Measurements from ENCODE around the gene GPRC6A.

Gene GPRC6A, protein sequence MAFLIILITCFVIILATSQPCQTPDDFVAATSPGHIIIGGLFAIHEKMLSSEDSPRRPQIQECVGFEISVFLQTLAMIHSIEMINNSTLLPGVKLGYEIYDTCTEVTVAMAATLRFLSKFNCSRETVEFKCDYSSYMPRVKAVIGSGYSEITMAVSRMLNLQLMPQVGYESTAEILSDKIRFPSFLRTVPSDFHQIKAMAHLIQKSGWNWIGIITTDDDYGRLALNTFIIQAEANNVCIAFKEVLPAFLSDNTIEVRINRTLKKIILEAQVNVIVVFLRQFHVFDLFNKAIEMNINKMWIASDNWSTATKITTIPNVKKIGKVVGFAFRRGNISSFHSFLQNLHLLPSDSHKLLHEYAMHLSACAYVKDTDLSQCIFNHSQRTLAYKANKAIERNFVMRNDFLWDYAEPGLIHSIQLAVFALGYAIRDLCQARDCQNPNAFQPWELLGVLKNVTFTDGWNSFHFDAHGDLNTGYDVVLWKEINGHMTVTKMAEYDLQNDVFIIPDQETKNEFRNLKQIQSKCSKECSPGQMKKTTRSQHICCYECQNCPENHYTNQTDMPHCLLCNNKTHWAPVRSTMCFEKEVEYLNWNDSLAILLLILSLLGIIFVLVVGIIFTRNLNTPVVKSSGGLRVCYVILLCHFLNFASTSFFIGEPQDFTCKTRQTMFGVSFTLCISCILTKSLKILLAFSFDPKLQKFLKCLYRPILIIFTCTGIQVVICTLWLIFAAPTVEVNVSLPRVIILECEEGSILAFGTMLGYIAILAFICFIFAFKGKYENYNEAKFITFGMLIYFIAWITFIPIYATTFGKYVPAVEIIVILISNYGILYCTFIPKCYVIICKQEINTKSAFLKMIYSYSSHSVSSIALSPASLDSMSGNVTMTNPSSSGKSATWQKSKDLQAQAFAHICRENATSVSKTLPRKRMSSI

DNA sequence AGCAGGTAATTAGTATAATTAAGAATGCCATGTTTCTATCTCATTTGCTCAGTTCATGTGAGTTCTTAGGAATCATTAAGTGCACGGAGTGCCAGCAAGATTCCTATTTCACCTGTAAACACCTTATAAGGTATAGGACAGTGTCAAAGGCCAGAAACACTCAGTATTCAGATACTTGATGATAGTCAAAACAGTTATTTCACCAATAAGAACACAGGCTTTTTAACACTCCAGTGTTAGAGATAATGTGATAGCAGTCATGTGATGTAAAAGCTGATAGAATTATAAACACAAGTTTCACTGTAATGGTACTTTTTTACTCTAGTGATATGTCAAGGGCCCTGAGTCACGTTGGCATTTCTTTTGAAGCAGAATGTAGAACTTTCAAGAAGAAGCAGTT is at the start of gene GPRC6A:
Gene GPRC6A (minus strand): TSS at position 101 of the 400 bp plus-strand sequence. CDS start 70 bp downstream, at position 31.
- H3K27me3 ChIP-seq (ENCODE audit: low read depth, low read length), result no peaks in the 10 kb centered on the region
- no peaks in the 10 kb centered on the region for H4K20me1 ChIP-seq (ENCODE audit: insufficient read depth, low read length)
- H3K9me3 ChIP-seq (ENCODE audit: insufficient read depth, low read length), result no peaks in the 10 kb centered on the region
- no peak within 1 kb of the TSS for H3K9ac ChIP-seq (ENCODE audit: low read length)
- H3K27ac ChIP-seq (ENCODE audit: low read length), result no peak within 1 kb of the TSS
- no peaks in the 10 kb centered on the region for H3K4me1 ChIP-seq (ENCODE audit: low read length)
- no peak within 1 kb of the TSS for H3K4me3 ChIP-seq (ENCODE audit: low read length)
- TF ChIP-seq, protein P1, sequence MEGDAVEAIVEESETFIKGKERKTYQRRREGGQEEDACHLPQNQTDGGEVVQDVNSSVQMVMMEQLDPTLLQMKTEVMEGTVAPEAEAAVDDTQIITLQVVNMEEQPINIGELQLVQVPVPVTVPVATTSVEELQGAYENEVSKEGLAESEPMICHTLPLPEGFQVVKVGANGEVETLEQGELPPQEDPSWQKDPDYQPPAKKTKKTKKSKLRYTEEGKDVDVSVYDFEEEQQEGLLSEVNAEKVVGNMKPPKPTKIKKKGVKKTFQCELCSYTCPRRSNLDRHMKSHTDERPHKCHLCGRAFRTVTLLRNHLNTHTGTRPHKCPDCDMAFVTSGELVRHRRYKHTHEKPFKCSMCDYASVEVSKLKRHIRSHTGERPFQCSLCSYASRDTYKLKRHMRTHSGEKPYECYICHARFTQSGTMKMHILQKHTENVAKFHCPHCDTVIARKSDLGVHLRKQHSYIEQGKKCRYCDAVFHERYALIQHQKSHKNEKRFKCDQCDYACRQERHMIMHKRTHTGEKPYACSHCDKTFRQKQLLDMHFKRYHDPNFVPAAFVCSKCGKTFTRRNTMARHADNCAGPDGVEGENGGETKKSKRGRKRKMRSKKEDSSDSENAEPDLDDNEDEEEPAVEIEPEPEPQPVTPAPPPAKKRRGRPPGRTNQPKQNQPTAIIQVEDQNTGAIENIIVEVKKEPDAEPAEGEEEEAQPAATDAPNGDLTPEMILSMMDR (IDR thresholded peaks at IDR 0.05; ENCODE audit: low read depth, low read length), result no peak
- no peak for TF ChIP-seq EZH2phosphoT487 (IDR thresholded peaks at IDR 0.05; ENCODE audit: low read depth)
- no peaks in the 10 kb centered on the region for H3K36me3 ChIP-seq (replicated peaks; ENCODE audit: low read depth, low read length)
- H3K4me2 ChIP-seq (ENCODE audit: low read length), result no peak within 1 kb of the TSS
- H3K79me2 ChIP-seq (ENCODE audit: low read length), result no peaks in the 10 kb centered on the region
- no peak within 1 kb of the TSS for H2AFZ ChIP-seq (ENCODE audit: low read depth, low read length)

DNA sequence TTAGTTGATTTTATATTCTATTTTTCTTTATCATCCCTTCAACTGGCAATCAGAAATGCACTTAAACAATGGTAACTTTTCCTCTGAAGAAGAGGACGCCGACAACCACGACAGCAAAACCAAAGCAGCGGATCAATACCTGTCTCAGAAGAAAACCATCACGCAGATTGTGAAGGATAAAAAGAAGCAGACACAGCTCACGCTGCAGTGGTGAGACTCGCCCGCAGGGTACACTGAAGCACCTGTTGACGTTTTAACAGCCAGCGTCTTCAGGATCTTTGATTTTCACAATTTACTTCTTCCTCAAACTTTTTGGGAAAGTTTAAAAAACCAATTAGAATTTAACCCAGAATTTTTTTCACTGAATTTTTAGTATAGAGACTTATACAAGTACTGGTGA is 48.9 kb upstream of the GPRC6A start:
- Histone ChIP-seq H3K27ac (ENCODE audit: low read length) (no peak overlapping the region), H3K4me3 (ENCODE audit: low read length) (no peak overlapping the region), H3K4me1 (ENCODE audit: low read length) (no peaks in the 10 kb centered on the region), H2AFZ (ENCODE audit: low read depth, low read length) (no peak overlapping the region), H3K4me2 (ENCODE audit: low read length) (no peak overlapping the region), H3K9ac (ENCODE audit: low read length) (no peak overlapping the region), H4K20me1 (ENCODE audit: insufficient read depth, low read length) (no peaks in the 10 kb centered on the region), H3K9me3 (ENCODE audit: insufficient read depth, low read length) (no peaks in the 10 kb centered on the region), H3K79me2 (ENCODE audit: low read length) (no peaks in the 10 kb centered on the region), H3K27me3 (ENCODE audit: low read depth, low read length) (no peaks in the 10 kb centered on the region), H3K36me3 (replicated peaks; ENCODE audit: low read depth, low read length) (no peaks in the 10 kb centered on the region)
- TF ChIP-seq, protein P1 (IDR thresholded peaks at IDR 0.05; ENCODE audit: low read depth, low read length), result no peak
- no peak for TF ChIP-seq EZH2phosphoT487 (IDR thresholded peaks at IDR 0.05; ENCODE audit: low read depth)

DNA sequence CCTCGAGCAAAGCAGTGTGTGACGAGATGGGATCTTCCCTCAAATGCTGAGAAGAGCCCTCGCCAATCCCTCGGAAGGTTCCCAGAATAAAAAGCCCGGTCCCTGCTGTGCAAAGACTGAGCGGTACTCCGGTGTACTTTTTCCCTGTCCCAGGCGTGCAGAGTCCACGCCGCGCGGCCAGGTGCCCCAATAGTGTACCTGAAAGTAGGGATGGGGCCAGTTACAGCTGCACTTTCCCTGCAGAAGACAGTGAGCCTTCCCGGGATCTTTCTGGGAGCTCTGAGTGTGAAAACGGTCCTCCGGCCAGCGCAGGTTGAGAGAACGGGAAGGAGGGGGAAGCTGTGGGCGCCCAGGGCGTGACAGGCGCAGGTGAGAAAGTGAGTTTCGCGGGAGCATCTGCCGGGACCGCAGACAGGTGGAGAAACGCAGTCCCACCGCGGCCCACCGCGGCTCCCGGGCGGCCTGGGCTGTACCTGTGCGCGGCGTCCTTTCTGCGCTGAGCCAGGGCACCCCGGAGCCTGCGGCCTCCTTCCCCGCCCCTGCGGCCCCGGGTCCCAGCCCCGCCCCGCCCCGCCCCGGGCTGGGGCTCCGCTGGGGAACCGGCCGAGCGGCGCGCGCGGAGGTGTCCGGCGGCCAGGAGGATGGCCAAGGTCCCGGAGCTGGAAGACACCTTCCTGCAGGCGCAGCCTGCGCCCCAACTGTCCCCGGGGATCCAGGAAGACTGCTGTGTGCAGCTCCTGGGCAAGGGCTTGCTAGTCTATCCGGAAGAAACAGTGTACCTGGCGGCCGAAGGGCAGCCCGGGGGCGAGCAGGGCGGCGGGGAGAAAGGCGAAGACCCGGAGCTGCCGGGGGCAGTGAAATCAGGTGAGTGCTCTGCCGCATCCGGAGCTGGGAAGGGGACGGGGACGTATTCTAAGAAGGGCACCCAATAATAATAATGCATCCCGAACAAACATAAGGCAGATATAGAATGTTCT is 48.0 kb upstream of the GPRC6A start, which contains the start of gene RFX6:
Gene RFX6 (plus strand): TSS at position 608 of the 977 bp plus-strand sequence. CDS start 34 bp downstream, at position 642.
- Histone ChIP-seq H3K9ac (ENCODE audit: low read length) (no peak within 1 kb of the TSS), H3K79me2 (ENCODE audit: low read length) (no peaks in the 10 kb centered on the region), H3K4me3 (ENCODE audit: low read length) (no peak within 1 kb of the TSS), H3K9me3 (ENCODE audit: insufficient read depth, low read length) (no peaks in the 10 kb centered on the region), H3K36me3 (replicated peaks; ENCODE audit: low read depth, low read length) (no peaks in the 10 kb centered on the region), H4K20me1 (ENCODE audit: insufficient read depth, low read length) (no peaks in the 10 kb centered on the region), H3K27me3 (ENCODE audit: low read depth, low read length) (no peaks in the 10 kb centered on the region), H3K4me2 (ENCODE audit: low read length) (no peak within 1 kb of the TSS), H3K27ac (ENCODE audit: low read length) (no peak within 1 kb of the TSS), H3K4me1 (ENCODE audit: low read length) (no peaks in the 10 kb centered on the region), H2AFZ (ENCODE audit: low read depth, low read length) (no peak within 1 kb of the TSS)
- TF ChIP-seq, protein P1 (IDR thresholded peaks at IDR 0.05; ENCODE audit: low read depth, low read length), result no peak
- TF ChIP-seq EZH2phosphoT487 (IDR thresholded peaks at IDR 0.05; ENCODE audit: low read depth), result no peak
